Measurements from ENCODE around the gene C1QTNF8. TPM values are rescaled to one million over a fixed set of nuclear protein-coding genes. Genes with fewer than 3 reads are reported as not detected.

Gene C1QTNF8
- total RNA-seq, 1 experiment from 2014 or later, result not detected

DNA sequence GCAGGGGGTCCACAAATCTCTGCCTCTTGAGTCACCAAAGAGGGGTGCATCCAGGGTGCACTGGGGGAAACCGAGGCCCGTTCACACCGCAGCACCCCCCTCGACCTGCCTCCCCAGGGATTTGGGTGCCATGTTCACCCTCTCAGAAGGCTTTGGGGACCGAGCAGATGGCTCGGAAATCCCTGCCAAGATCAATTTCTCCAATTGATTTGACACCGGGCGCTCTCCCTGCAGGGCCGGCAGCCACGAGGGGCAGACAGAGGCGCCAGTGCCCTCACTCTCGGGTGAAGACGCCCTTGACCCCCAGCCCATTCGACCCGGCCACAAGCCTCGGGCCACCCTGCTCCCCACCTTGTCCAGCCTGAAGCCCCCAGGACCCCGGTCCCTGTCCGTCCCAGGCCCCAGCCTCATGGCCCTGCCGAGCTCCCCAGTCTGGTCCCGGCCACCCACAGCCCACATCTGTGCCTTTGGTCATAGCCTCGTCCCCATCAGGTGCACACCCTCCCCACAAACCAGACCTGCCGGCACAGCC is 14.2 kb downstream of the C1QTNF8 start:
- H2AK5ac ChIP-seq (ENCODE audit: insufficient read length, low read length), result no peak overlapping the region
- H4K91ac ChIP-seq (ENCODE audit: insufficient read length, low read depth, low read length), result no peak overlapping the region
- H4K8ac ChIP-seq (replicated peaks; ENCODE audit: insufficient read length, low read depth, low read length), result no peak overlapping the region
- H3K79me1 ChIP-seq (ENCODE audit: insufficient read depth, low read depth, low read length, poor library complexity, severe bottlenecking), result no peaks in the 10 kb centered on the region
- Mint-ChIP-seq H3K4me3 (no peak overlapping the region), H3K36me3 (ENCODE audit: insufficient read depth in 1 of 3, low read depth in 3 of 3) (peaks cover 0 to 8% (median 3%) of the 10 kb centered on the region in 3 experiments; a peak in 3 of 7 replicates), H3K27ac (no peak overlapping the region), H3K27me3 (ENCODE audit: low read depth) (peaks cover 18% of the 10 kb centered on the region), H3K4me1 (peaks cover 4 to 6% of the 10 kb centered on the region in 2 experiments), H3K9me3 (peaks cover 12 to 20% of the 10 kb centered on the region in 2 experiments)
- H2BK12ac ChIP-seq (ENCODE audit: insufficient read length, low read depth, low read length), result no peak overlapping the region
- H3K27ac ChIP-seq (ENCODE audit: insufficient read length, low read depth, low read length), result no peak overlapping the region
- no peak overlapping the region for H3K4me2 ChIP-seq (ENCODE audit: insufficient read depth, insufficient read length, low read length)
- H3K79me2 ChIP-seq (ENCODE audit: insufficient read depth, low read length), result no peaks in the 10 kb centered on the region
- DNase-seq, result no peak
- H3K9me3 ChIP-seq (ENCODE audit: control insufficient read depth, low read depth, low read length), result peaks cover 5% of the 10 kb centered on the region
- H3K4me1 ChIP-seq (ENCODE audit: insufficient read depth, low read length), result no peaks in the 10 kb centered on the region
- no peaks in the 10 kb centered on the region for H3K23me2 ChIP-seq (ENCODE audit: insufficient read length, low read depth, low read length, poor library complexity, severe bottlenecking)
- TF ChIP-seq, protein P1, sequence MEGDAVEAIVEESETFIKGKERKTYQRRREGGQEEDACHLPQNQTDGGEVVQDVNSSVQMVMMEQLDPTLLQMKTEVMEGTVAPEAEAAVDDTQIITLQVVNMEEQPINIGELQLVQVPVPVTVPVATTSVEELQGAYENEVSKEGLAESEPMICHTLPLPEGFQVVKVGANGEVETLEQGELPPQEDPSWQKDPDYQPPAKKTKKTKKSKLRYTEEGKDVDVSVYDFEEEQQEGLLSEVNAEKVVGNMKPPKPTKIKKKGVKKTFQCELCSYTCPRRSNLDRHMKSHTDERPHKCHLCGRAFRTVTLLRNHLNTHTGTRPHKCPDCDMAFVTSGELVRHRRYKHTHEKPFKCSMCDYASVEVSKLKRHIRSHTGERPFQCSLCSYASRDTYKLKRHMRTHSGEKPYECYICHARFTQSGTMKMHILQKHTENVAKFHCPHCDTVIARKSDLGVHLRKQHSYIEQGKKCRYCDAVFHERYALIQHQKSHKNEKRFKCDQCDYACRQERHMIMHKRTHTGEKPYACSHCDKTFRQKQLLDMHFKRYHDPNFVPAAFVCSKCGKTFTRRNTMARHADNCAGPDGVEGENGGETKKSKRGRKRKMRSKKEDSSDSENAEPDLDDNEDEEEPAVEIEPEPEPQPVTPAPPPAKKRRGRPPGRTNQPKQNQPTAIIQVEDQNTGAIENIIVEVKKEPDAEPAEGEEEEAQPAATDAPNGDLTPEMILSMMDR (conservative IDR thresholded peaks at IDR 0.05), result no peak
- no peak overlapping the region for H2BK15ac ChIP-seq (ENCODE audit: low read depth, low read length)
- H4K20me1 ChIP-seq (ENCODE audit: control insufficient read depth, insufficient read depth, insufficient read length), result no peaks in the 10 kb centered on the region
- no peak overlapping the region for H3T11ph ChIP-seq (ENCODE audit: low read length)
- H2BK20ac ChIP-seq (ENCODE audit: low read depth, low read length, poor library complexity, severe bottlenecking), result no peak overlapping the region
- H3K18ac ChIP-seq (ENCODE audit: insufficient read length, low read depth, low read length), result no peak overlapping the region
- no peak overlapping the region for H2BK5ac ChIP-seq (ENCODE audit: insufficient read length, low read length)
- WGBS (ENCODE audit: extremely low coverage, insufficient read length, low lambda C conversion rate), result no CpG with 5 or more reads among the region's 22 CpGs
- no peak overlapping the region for H2BK120ac ChIP-seq (ENCODE audit: low read depth, low read length, poor library complexity, severe bottlenecking)
- no peak overlapping the region for H3K9ac ChIP-seq (ENCODE audit: extremely low read depth, insufficient read length, low read length)
- H3K56ac ChIP-seq (ENCODE audit: insufficient read length, low read depth, low read length), result no peak overlapping the region
- no peak overlapping the region for H3K23ac ChIP-seq (ENCODE audit: insufficient read length, low read depth, low read length)
- H4K5ac ChIP-seq (ENCODE audit: insufficient read length, low read depth, low read length), result no peak overlapping the region
- no peak overlapping the region for H3K14ac ChIP-seq (ENCODE audit: insufficient read depth, low read length)
- no peak overlapping the region for H3K4ac ChIP-seq (ENCODE audit: low read depth, low read length)
- H3K27me3 ChIP-seq (ENCODE audit: insufficient read depth, low read length), result no peaks in the 10 kb centered on the region
- no peak overlapping the region for H2AFZ ChIP-seq (ENCODE audit: low read length)
